HL-60 (cell line): Measurements from ENCODE around the gene TAAR9.

Source experiments
- DNase-seq, 2 experiments: peaks; one replicate each; pipeline ENCODE4 v3.0.0-alpha.2; 2010 to 2020; ENCODE audit warnings: low read depth in 1 of 2, low spot score in 1 of 2
- H3K27ac ChIP-seq: fragments of 250-450 bp; sonication (Bioruptor Pico); replicated peaks from 2 replicates; pipeline ENCODE4 v1.5.1; 2020; ENCODE audit warnings: mild to moderate bottlenecking, moderate library complexity
- H3K27me3 ChIP-seq: fragments of 250-450 bp; sonication (Bioruptor Pico); 2 replicates; pipeline ENCODE4 v1.5.1; 2021; ENCODE audit warnings: mild to moderate bottlenecking, moderate library complexity; ENCODE audit not compliant: insufficient read depth, poor library complexity, severe bottlenecking
- H3K4me3 ChIP-seq: replicated peaks from 2 replicates; pipeline ENCODE4 v1.5.1; 2011; ENCODE audit warnings: mild to moderate bottlenecking, control low read depth, low read length; ENCODE audit not compliant: insufficient read depth
- CTCF ChIP-seq: IDR thresholded peaks from one replicate; pipeline ENCODE4 v1.5.1; 2011; ENCODE audit warnings: low read length, control low read depth, inconsistent platforms; ENCODE audit not compliant: insufficient read depth
- GABPA ChIP-seq: IDR thresholded peaks from 2 replicates; pipeline ENCODE4 v1.6.1; 2012; ENCODE audit warnings: low read depth
- POLR2AphosphoS5 ChIP-seq: IDR thresholded peaks from 2 replicates; pipeline ENCODE4 v1.6.1; 2012; ENCODE audit warnings: low read depth
- REST ChIP-seq: IDR thresholded peaks from 2 replicates; pipeline ENCODE4 v1.6.1; 2012; ENCODE audit warnings: low read depth; ENCODE audit not compliant: insufficient replicate concordance
- SPI1 ChIP-seq: IDR thresholded peaks from 2 replicates; pipeline ENCODE4 v1.6.1; 2012; ENCODE audit warnings: low read depth, mild to moderate bottlenecking, borderline replicate concordance
- long read RNA-seq: library from polyadenylated mRNA; unstranded; transcript quantifications from one replicate; pipeline ENCODE4 v2.0.0, GENCODE V29; 2020

TAAR9 gene
- long read RNA-seq, result 0 reads

GRCh38 chr6:132537977-132538376 lies at the start of gene TAAR9:
TSS of gene TAAR9 (plus strand) at chr6:132538277. CDS start at chr6:132538290, 13 bp downstream.
- TF ChIP-seq GABPA (no peak), POLR2AphosphoS5 (no peak)
- H3K27me3 ChIP-seq, result peaks cover 6% of the 10 kb centered on the region
- no peak within 1 kb of the TSS for H3K27ac ChIP-seq
- no peak for DNase-seq
- no peak within 1 kb of the TSS for H3K4me3 ChIP-seq

- TF ChIP-seq POLR2AphosphoS5, result no peak
- no peak for TF ChIP-seq GABPA
- TF ChIP-seq CTCF, result no peak
- TF ChIP-seq REST, result no peak
- no peak for DNase-seq
These were observed 48.7 kb upstream of the TAAR9 start for GRCh38 chr6:132489376-132489775.

DNA sequence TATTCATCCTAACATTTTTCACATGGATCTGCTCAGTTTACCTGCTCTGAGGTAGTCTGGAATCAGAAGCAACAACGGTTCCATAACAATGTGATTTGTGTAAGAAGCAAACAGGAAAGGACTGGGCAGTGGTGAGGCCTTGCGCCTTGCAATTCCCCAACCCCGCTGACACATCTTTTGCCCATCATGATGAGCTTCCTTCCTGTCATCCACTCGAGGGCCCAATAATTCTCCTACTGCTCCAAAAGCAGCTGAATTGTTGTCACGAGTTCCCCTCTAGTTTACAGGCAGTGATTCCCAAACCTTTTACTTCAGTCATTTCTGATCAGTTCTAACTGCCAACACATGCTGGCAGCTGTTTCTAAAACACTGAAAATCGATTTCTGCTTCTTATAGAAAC lies 48.1 kb upstream of the TAAR9 start:
- no peak for DNase-seq
- no peaks in the 10 kb centered on the region for H3K27me3 ChIP-seq
- no peak overlapping the region for H3K27ac ChIP-seq
- TF ChIP-seq REST (no peak), SPI1 (no peak), GABPA (no peak), CTCF (no peak), POLR2AphosphoS5 (no peak)
- no peak overlapping the region for H3K4me3 ChIP-seq

More at GRCh38 chr6:132489376-132489775, 48.7 kb upstream of the TAAR9 start:
- Histone ChIP-seq H3K27me3 (no peaks in the 10 kb centered on the region), H3K4me3 (no peak overlapping the region), H3K27ac (no peak overlapping the region)

DNA sequence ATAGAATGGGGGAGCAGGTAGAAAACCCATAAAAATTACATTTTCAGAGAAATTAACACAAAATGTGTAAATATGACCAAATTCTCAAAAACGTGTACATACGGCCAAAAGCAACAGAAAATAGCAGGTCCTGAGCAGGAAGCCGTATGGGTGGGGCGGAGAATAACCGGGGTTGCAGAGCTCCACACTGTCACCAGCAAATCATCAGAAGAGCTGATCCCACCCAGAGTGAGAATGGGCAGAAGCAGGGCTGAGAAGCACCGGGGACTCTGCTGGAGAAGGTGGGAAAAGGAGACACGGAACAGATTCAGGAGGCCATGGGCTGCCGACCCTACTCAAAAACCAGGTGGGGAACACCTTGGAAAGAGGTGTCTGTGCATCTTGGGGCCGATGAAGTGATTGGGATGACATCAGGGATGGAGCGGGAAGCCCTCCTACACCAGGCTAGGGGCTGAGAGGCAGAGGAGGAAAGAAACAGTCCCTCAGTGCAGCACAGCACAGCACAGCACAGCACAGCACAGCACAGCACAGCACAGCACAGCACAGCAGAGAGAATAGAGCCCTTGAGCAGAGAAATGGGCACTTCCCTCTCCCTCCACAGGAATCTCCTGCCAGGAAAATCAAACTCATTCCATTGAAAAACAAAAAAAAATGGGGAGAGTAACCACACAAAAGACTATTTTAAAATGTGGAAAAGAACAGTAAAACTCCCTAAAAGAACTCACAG lies 47.4 kb upstream of the TAAR9 start:
- H3K4me3 ChIP-seq, result no peak overlapping the region
- H3K27ac ChIP-seq, result no peak overlapping the region
- DNase-seq, result no peak

More for the DNA sequence above, 47.4 kb upstream of the TAAR9 start:
- no peak for TF ChIP-seq CTCF
- TF ChIP-seq GABPA, result no peak
- TF ChIP-seq SPI1, result no peak
- no peak for TF ChIP-seq POLR2AphosphoS5
- no peak for TF ChIP-seq REST
- H3K27me3 ChIP-seq, result no peaks in the 10 kb centered on the region
